ENCODE data around the gene WDR88. TPM values are rescaled to one million over a fixed set of nuclear protein-coding genes. Genes with fewer than 3 reads are reported as not detected.

The WDR88 gene
- total and polyA plus RNA-seq, 2 donors (not counting 1 experiment from before 2014, with no cell fraction given): 0.47 TPM; not detected in 1

DNA sequence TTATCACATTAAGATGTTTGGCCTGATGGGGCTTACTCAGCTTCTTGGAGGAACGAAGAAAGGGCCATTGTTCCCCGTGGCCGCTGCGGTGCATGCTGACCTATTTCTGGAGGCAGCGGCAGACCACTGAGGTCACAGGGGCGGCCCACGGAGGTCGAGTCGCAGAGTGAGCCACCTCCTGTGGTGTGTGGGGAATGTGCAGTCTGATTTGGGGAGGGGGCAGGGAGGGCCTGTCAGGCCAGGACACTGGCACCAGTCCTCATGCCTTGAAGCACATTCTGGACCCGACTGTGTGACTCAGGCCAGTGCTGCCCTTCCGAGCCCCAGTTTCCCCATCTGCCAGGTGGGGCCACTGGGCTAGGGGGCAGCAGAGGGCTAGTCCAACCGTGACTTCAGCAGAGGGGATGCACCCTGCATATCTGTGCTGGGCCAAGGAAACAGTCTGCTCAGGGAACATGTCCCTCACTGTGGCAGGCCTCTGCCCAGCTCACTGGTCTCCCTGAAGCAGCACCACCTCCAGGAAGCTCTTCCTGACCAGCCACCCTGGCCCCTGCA lies 87.4 kb downstream of the WDR88 start:
- CTCF ChIA-PET: no interaction called here
- no peak overlapping the region for H3K4me2 ChIP-seq (replicated peaks; ENCODE audit: low read depth, low read length, poor library complexity, severe bottlenecking)

DNA sequence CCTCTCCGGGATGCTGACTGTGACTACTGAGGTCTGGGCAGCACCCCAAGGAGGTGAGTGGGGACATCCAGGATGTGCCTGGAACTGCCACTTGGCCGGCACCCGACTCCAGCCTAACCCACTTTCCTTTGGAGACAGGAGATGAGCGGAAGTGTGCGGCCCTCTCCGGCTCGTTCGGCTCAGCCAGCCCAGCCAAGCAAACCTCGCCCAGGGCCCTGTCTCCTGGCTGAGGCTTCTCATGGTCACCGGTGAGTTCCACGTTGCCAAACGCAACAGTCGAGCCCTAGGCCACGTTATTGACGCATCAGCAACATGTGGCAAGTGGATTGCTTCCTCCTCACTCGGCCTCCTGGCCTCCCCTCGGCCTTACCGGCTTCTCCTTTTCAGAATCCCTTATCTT lies 88.2 kb downstream of the WDR88 start:
- Mint-ChIP-seq H3K27me3 (peaks cover 32% of the 10 kb centered on the region), H3K27ac (no peak overlapping the region), H3K4me1 (peaks cover 2% of the 10 kb centered on the region), H3K4me3 (no peak overlapping the region), H3K9me3 (ENCODE audit: insufficient read depth) (no peaks in the 10 kb centered on the region)
- Histone ChIP-seq H3K27me3 (replicated peaks in 1 of 4; ENCODE audit: control extremely low read depth in 1 of 4, control insufficient read depth in 3 of 4, insufficient read depth in 4 of 4, low read length in 3 of 4) (peaks cover 0 to 18% (median 6%) of the 10 kb centered on the region in 4 experiments), H3K4me2 (replicated peaks; ENCODE audit: low read depth, low read length, poor library complexity, severe bottlenecking) (no peak overlapping the region), H3K9me3 (ENCODE audit: control extremely low read depth in 1 of 3, control insufficient read depth in 2 of 3, insufficient read depth in 1 of 3, low read length in 2 of 3) (no peaks in the 10 kb centered on the region), H3K79me2 (ENCODE audit: control insufficient read depth, insufficient read depth, low read length) (no peaks in the 10 kb centered on the region), H3K36me3 (replicated peaks in 1 of 2; ENCODE audit: control extremely low read depth in 1 of 2, control insufficient read depth in 1 of 2, extremely low read depth in 1 of 2, insufficient read depth in 2 of 2, low read length in 1 of 2) (no peaks in the 10 kb centered on the region), H3K27ac (ENCODE audit: low read length in 2 of 2) (no peak overlapping the region), H3K9ac (ENCODE audit: low read length) (no peak overlapping the region), H2AFZ (ENCODE audit: insufficient read depth, low read depth, low read length, poor library complexity, severe bottlenecking) (no peak overlapping the region), H3K4me1 (ENCODE audit: control insufficient read depth in 2 of 2, insufficient read depth in 2 of 2, low read length in 2 of 2) (peaks cover 0 to 6% of the 10 kb centered on the region in 2 donors), H4K20me1 (ENCODE audit: control insufficient read depth, insufficient read depth, low read length, poor library complexity, severe bottlenecking) (no peaks in the 10 kb centered on the region), H3K4me3 (ENCODE audit: control extremely low read depth in 1 of 5, extremely low read depth in 1 of 5, insufficient read depth in 1 of 5, low read depth in 2 of 5, low read length in 4 of 5) (no peak overlapping the region)
- no peak for TF ChIP-seq EZH2 (IDR thresholded peaks at IDR 0.05; ENCODE audit: borderline replicate concordance, insufficient read depth, low read depth, low read length, poor library complexity, severe bottlenecking)
- TF ChIP-seq, protein P1, sequence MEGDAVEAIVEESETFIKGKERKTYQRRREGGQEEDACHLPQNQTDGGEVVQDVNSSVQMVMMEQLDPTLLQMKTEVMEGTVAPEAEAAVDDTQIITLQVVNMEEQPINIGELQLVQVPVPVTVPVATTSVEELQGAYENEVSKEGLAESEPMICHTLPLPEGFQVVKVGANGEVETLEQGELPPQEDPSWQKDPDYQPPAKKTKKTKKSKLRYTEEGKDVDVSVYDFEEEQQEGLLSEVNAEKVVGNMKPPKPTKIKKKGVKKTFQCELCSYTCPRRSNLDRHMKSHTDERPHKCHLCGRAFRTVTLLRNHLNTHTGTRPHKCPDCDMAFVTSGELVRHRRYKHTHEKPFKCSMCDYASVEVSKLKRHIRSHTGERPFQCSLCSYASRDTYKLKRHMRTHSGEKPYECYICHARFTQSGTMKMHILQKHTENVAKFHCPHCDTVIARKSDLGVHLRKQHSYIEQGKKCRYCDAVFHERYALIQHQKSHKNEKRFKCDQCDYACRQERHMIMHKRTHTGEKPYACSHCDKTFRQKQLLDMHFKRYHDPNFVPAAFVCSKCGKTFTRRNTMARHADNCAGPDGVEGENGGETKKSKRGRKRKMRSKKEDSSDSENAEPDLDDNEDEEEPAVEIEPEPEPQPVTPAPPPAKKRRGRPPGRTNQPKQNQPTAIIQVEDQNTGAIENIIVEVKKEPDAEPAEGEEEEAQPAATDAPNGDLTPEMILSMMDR (IDR thresholded peaks at IDR 0.05): no peak
- POLR2A ChIA-PET: no interaction called here
- DNase-seq (no peak), ATAC-seq (ENCODE audit: low read depth) (no peak)
- WGBS (ENCODE audit: insufficient coverage): 92% methylated on average over 18 of the region's 18 CpGs
- intact Hi-C loops (cut with micrococcal nuclease): no loop called here
- CTCF ChIA-PET: no interaction called here

More for the DNA sequence above, 87.4 kb downstream of the WDR88 start:
- DNase-seq: no peak
- Mint-ChIP-seq H3K27ac (no peak overlapping the region), H3K4me1 (no peaks in the 10 kb centered on the region), H3K9me3 (ENCODE audit: insufficient read depth) (no peaks in the 10 kb centered on the region), H3K4me3 (no peak overlapping the region), H3K27me3 (peaks cover 24% of the 10 kb centered on the region)
- Histone ChIP-seq H3K79me2 (ENCODE audit: control insufficient read depth, insufficient read depth, low read length) (no peaks in the 10 kb centered on the region), H3K27me3 (replicated peaks in 1 of 4; ENCODE audit: control extremely low read depth in 1 of 4, control insufficient read depth in 3 of 4, insufficient read depth in 4 of 4, low read length in 3 of 4) (peaks cover 0 to 11% (median 2%) of the 10 kb centered on the region in 4 experiments), H3K9ac (ENCODE audit: low read length) (no peak overlapping the region), H3K9me3 (ENCODE audit: control extremely low read depth in 1 of 3, control insufficient read depth in 2 of 3, insufficient read depth in 1 of 3, low read length in 2 of 3) (no peaks in the 10 kb centered on the region), H3K4me3 (ENCODE audit: control extremely low read depth in 1 of 5, extremely low read depth in 1 of 5, insufficient read depth in 1 of 5, low read depth in 2 of 5, low read length in 4 of 5) (no peak overlapping the region), H3K27ac (ENCODE audit: low read length in 2 of 2) (no peak overlapping the region), H2AFZ (ENCODE audit: insufficient read depth, low read depth, low read length, poor library complexity, severe bottlenecking) (no peak overlapping the region), H4K20me1 (ENCODE audit: control insufficient read depth, insufficient read depth, low read length, poor library complexity, severe bottlenecking) (no peaks in the 10 kb centered on the region), H3K36me3 (replicated peaks in 1 of 2; ENCODE audit: control extremely low read depth in 1 of 2, control insufficient read depth in 1 of 2, extremely low read depth in 1 of 2, insufficient read depth in 2 of 2, low read length in 1 of 2) (no peaks in the 10 kb centered on the region), H3K4me1 (ENCODE audit: control insufficient read depth in 2 of 2, insufficient read depth in 2 of 2, low read length in 2 of 2) (no peaks in the 10 kb centered on the region)
- ATAC-seq (ENCODE audit: low read depth): no peak
- TF ChIP-seq EZH2 (IDR thresholded peaks at IDR 0.05; ENCODE audit: borderline replicate concordance, insufficient read depth, low read depth, low read length, poor library complexity, severe bottlenecking): no peak
- TF ChIP-seq, protein P1 (IDR thresholded peaks at IDR 0.05): no peak
- POLR2A ChIA-PET: no interaction called here
- intact Hi-C loops (cut with micrococcal nuclease): no loop called here
- 85% methylated on average over 12 of the region's 12 CpGs for WGBS (ENCODE audit: insufficient coverage)
